ENCODE data around the gene ZFPM1. TPM values are rescaled to one million over a fixed set of nuclear protein-coding genes. Genes with fewer than 3 reads are reported as not detected.

The ZFPM1 gene
- total RNA-seq, 2 experiments from 2014 or later = 2.1 to 14.2 TPM

DNA sequence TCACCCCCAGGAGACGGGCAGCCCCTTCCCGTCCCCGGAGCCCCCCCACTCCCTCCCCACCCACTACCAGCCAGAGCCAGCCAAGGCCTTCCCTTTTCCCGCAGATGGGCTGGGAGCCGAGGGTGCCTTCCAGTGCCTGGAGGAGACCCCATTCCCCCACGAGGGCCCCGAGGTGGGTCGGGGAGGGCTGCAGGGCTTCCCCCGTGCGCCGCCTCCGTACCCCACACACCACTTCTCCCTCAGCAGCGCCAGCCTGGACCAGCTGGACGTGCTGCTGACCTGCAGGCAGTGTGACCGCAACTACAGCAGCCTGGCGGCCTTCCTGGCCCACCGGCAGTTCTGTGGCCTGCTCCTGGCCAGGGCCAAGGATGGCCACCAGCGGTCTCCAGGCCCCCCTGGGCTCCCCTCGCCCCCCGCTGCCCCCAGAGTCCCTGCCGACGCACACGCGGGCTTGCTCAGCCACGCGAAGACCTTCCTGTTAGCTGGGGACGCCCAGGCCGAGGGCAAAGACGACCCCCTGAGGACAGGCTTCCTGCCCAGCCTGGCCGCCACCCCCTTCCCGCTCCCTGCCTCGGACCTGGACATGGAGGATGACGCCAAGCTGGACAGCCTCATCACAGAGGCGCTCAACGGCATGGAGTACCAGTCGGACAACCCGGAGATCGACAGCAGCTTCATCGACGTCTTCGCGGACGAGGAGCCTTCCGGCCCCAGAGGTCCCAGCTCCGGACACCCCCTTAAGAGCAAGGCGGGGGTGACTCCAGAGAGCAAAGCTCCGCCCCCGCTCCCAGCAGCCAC, 23.5 kb upstream of the ZFPM1 start:
- BruUV-seq (replicated peaks) = no TSS peak

DNA sequence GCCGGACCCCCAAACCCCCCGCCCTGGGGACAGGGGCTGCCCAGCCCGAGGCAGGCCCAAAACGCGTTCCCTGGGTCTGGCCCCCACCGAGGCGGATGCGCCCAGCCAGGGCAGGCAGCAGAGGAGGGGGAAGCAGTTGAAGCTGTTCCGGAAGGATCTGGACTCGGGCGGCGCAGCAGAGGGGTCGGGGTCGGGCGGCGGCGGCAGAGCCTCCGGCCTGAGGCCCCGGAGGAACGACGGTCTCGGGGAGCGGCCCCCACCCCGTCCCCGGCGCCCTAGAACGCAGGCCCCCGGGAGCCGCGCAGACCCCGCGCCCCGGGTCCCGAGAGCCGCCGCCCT, 22.9 kb upstream of the ZFPM1 start:
- DNase-seq (ENCODE audit: low spot score) = no peak
- no peaks in the 10 kb centered on the region for H3K79me2 ChIP-seq (ENCODE audit: insufficient read depth, low read depth, low read length)
- no peaks in the 10 kb centered on the region for H3K9me3 ChIP-seq (ENCODE audit: low read length)
- no peak overlapping the region for H2AFZ ChIP-seq (ENCODE audit: low read length)
- no TSS peak for BruUV-seq (replicated peaks)
- no peaks in the 10 kb centered on the region for H3K9me2 ChIP-seq (ENCODE audit: insufficient read depth, low read length)
- CTCF ChIA-PET (ENCODE audit: unreplicated experiment) = no interaction called here
- H3K36me3 ChIP-seq (ENCODE audit: insufficient read depth, low read length) = no peaks in the 10 kb centered on the region
- H3K4me1 ChIP-seq (ENCODE audit: insufficient read depth, low read length, poor library complexity, severe bottlenecking) = no peaks in the 10 kb centered on the region
- H3K27ac ChIP-seq (ENCODE audit: low read depth, low read length, poor library complexity, severe bottlenecking) = no peak overlapping the region
- POLR2A ChIA-PET = no interaction called here
- intact Hi-C loops (cut with micrococcal nuclease; ENCODE audit: unreplicated experiment) = no loop called here
- H3K4me3 ChIP-seq (ENCODE audit: low read depth, low read length, poor library complexity, severe bottlenecking) = no peak overlapping the region
- H3K4me2 ChIP-seq (ENCODE audit: low read length) = no peak overlapping the region
- TF ChIP-seq, protein P1, sequence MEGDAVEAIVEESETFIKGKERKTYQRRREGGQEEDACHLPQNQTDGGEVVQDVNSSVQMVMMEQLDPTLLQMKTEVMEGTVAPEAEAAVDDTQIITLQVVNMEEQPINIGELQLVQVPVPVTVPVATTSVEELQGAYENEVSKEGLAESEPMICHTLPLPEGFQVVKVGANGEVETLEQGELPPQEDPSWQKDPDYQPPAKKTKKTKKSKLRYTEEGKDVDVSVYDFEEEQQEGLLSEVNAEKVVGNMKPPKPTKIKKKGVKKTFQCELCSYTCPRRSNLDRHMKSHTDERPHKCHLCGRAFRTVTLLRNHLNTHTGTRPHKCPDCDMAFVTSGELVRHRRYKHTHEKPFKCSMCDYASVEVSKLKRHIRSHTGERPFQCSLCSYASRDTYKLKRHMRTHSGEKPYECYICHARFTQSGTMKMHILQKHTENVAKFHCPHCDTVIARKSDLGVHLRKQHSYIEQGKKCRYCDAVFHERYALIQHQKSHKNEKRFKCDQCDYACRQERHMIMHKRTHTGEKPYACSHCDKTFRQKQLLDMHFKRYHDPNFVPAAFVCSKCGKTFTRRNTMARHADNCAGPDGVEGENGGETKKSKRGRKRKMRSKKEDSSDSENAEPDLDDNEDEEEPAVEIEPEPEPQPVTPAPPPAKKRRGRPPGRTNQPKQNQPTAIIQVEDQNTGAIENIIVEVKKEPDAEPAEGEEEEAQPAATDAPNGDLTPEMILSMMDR (conservative IDR thresholded peaks at IDR 0.05; ENCODE audit: low read length) = no peak
- TF ChIP-seq EZH2phosphoT487 (IDR thresholded peaks at IDR 0.05; ENCODE audit: borderline replicate concordance, low read depth, low read length) = no peak
- H4K20me1 ChIP-seq (ENCODE audit: insufficient read depth, low read length) = no peaks in the 10 kb centered on the region

More for the DNA sequence above, 23.5 kb upstream of the ZFPM1 start:
- H2AFZ ChIP-seq (ENCODE audit: low read length) = no peak overlapping the region
- H3K9me2 ChIP-seq (ENCODE audit: insufficient read depth, low read length) = no peaks in the 10 kb centered on the region
- intact Hi-C loops (cut with micrococcal nuclease; ENCODE audit: unreplicated experiment) = no loop called here
- no peaks in the 10 kb centered on the region for H3K9me3 ChIP-seq (ENCODE audit: low read length)
- H3K27ac ChIP-seq (ENCODE audit: low read depth, low read length, poor library complexity, severe bottlenecking) = no peak overlapping the region
- DNase-seq (ENCODE audit: low spot score) = no peak
- H3K4me1 ChIP-seq (ENCODE audit: insufficient read depth, low read length, poor library complexity, severe bottlenecking) = no peaks in the 10 kb centered on the region
- H3K4me2 ChIP-seq (ENCODE audit: low read length) = no peak overlapping the region
- no peaks in the 10 kb centered on the region for H3K79me2 ChIP-seq (ENCODE audit: insufficient read depth, low read depth, low read length)
- no peak overlapping the region for H3K4me3 ChIP-seq (ENCODE audit: low read depth, low read length, poor library complexity, severe bottlenecking)
- CTCF ChIA-PET (ENCODE audit: unreplicated experiment) = no interaction called here
- TF ChIP-seq EZH2phosphoT487 (IDR thresholded peaks at IDR 0.05; ENCODE audit: borderline replicate concordance, low read depth, low read length) = no peak
- TF ChIP-seq, protein P1 (conservative IDR thresholded peaks at IDR 0.05; ENCODE audit: low read length) = no peak
- no peaks in the 10 kb centered on the region for H4K20me1 ChIP-seq (ENCODE audit: insufficient read depth, low read length)
- no peaks in the 10 kb centered on the region for H3K36me3 ChIP-seq (ENCODE audit: insufficient read depth, low read length)
- POLR2A ChIA-PET = interaction anchor here (0.5 kb wide), 1 partner anchor 120 kb away, joined by 3 read pairs; no protein-coding TSS in a partner anchor

Data from OCI-LY7 (cell line).